Esophagus muscularis mucosa (tissue), 4 donors: ENCODE results near the gene ZFYVE27.

Experiments
- CTCF ChIP-seq, 3 experiments: fragments of 200-600 bp in 2 of 3; fragments of 450-650 bp in 1 of 3; sonication (generic) in 2 of 3; IDR thresholded peaks; one replicate each; pipeline ENCODE4 v1.5.1; 2017 to 2019; ENCODE audit warnings: antibody characterized with exemption in 3 of 3, mild to moderate bottlenecking in 2 of 3, moderate library complexity in 1 of 3
- EP300 ChIP-seq: sonication (generic); formaldehyde crosslinking; IDR thresholded peaks from one replicate; pipeline ENCODE4 v1.6.1; 2017; ENCODE audit warnings: antibody characterized with exemption
- POLR2AphosphoS5 ChIP-seq, 2 donors: sonication (generic); formaldehyde crosslinking; IDR thresholded peaks; one replicate each; pipeline ENCODE4 v1.6.1; 2017; ENCODE audit warnings: antibody characterized with exemption in 2 of 2

DNA sequence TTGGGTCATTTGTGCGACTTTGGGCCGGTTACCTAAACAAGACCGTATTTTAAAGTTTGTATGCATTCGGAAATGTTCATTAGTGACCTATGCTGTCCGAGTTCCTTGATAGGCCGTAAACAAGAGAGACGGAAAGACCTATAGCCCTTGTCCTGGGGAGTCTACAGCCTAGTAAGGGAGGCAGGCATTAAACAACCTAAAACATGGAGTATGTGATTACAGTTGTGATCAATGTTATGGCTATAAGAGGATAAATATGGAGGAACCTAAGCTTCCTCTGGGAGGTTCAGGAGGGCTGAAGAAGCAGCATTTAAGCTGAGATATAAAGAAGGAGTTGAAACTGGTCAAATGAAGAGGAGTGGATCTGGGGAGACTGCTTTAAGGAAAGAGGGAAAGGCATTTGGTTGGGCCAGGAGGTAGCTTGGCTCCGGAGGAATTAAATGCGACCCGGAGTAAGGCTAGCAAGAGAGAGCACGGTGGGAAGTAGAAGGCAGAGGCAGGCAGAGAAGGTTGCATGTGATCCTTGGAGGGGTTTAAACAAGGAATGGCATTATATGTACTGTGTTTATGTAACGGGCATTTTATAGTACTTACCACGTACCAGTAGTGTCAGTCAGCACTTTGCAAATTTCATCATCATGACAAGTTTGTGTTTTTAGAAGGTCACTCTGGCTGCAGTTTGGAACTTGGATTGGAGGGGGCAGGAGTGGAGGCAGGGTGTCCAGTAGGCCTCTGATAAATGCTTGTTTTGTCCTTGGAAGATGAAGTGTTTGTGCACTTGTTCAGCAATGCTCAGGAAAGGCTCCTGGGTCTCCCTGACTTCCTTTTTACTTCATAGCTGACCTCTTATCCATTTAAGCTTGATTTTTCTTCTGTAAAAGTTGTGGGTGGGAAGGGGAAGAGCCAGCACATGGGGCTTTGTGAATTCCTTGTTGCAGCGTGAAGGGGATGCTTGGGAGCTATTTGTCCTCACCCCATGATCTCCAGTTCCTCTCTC lies 48.8 kb upstream of the ZFYVE27 start:
- TF ChIP-seq CTCF (IDR thresholded peaks at IDR 0.05) (no peak), EP300 (peak; percentile 78), POLR2AphosphoS5 (IDR thresholded peaks at IDR 0.05) (peak; percentile 81 to 87)
